Testis (tissue), 3 donors: ENCODE data around the gene IL1RL1. TPM values are rescaled to one million over a fixed set of nuclear protein-coding genes. Genes with fewer than 3 reads are reported as not detected.

Experiments
- DNase-seq: peaks from one replicate; pipeline ENCODE4 v3.0.0-alpha.2; 2019
- H3K27ac ChIP-seq, 2 donors: fragments of 200-600 bp; sonication (generic); one replicate each; pipeline ENCODE4 v1.5.1; 2019
- H3K27me3 ChIP-seq: fragments of 200-600 bp; sonication (generic); one replicate; pipeline ENCODE4 v1.5.1; 2019
- H3K36me3 ChIP-seq: fragments of 200-600 bp; sonication (generic); one replicate; pipeline ENCODE4 v1.5.1; 2017; ENCODE audit warnings: low read depth; ENCODE audit errors: missing control alignments
- H3K4me1 ChIP-seq: fragments of 200-600 bp; sonication (generic); one replicate; pipeline ENCODE4 v1.5.1; 2019
- H3K4me3 ChIP-seq, 2 donors: fragments of 200-600 bp; sonication (generic); one replicate each; pipeline ENCODE4 v1.5.1; 2017 to 2019
- H3K9me3 ChIP-seq: fragments of 200-600 bp; sonication (generic); one replicate; pipeline ENCODE4 v1.5.1; 2017
- CTCF ChIP-seq, 3 experiments: fragments of 450-650 bp in 2 of 3; fragments of 200-600 bp in 1 of 3; sonication (generic) in 1 of 3; IDR thresholded peaks; one replicate each; pipeline ENCODE4 v1.5.1; 2016 to 2019; ENCODE audit warnings: antibody characterized with exemption in 3 of 3, mild to moderate bottlenecking in 2 of 3, moderate library complexity in 1 of 3
- POLR2A ChIP-seq: fragments of 450-650 bp; IDR thresholded peaks from one replicate; pipeline ENCODE4 v1.6.1; 2017; ENCODE audit warnings: antibody characterized with exemption, mild to moderate bottlenecking, moderate library complexity
- WGBS, 2 donors: methylation state at CpG; one replicate each; pipeline ENCODE4 v1.1.5; 2018; 5-methylcytosine and 5-hydroxymethylcytosine counted together
- intact Hi-C: fragments of 100-400 bp; cut with DNase I; formaldehyde crosslinking; loops from one replicate; pipeline ENCODE4 v1.15.1; 2023; ENCODE audit warnings: low total_unique reads
- polyA plus RNA-seq: library from polyadenylated mRNA; stranded (reverse); fragments of 350-450 nt; fragmentation: Illumina TruSeq; extraction: RNeasy Lipid Tissue Mini Kit (QIAGEN cat#74804); gene quantifications from one replicate; pipeline ENCODE4 v1.2.3, GENCODE V29; 2014; ENCODE audit warnings: low read depth, low replicate concordance; ENCODE audit not compliant: insufficient read depth
- total RNA-seq, 2 donors: library from RNA; depleted of rRNA; stranded (reverse); fragments of >200 nt; gene quantifications; one replicate each; pipeline ENCODE4 v1.2.3, GENCODE V29; 2016

Gene IL1RL1
- total and polyA plus RNA-seq, 3 donors from 2014 or later: 0.78 to 5.8 (median 1.0) TPM

- intact Hi-C loops: no loop called here
- Histone ChIP-seq H3K4me3 (no peak overlapping the region), H3K9me3 (no peaks in the 10 kb centered on the region), H3K4me1 (no peaks in the 10 kb centered on the region), H3K36me3 (no peaks in the 10 kb centered on the region), H3K27me3 (no peaks in the 10 kb centered on the region), H3K27ac (no peak overlapping the region)
- TF ChIP-seq CTCF (IDR thresholded peaks at IDR 0.05) (no peak), POLR2A (no peak)
- 93 to 98% methylated on average over 8 of the region's 8 CpGs for WGBS, 2 donors
- DNase-seq: no peak
These were observed 47.1 kb downstream of the IL1RL1 start for GRCh38 chr2:102358496-102358895.

- no peak overlapping the region for H3K27ac ChIP-seq
- intact Hi-C loops: no loop called here
- H3K9me3 ChIP-seq: no peaks in the 10 kb centered on the region
- TF ChIP-seq CTCF (IDR thresholded peaks at IDR 0.05) (no peak), POLR2A (no peak)
- no peaks in the 10 kb centered on the region for H3K27me3 ChIP-seq
- no peaks in the 10 kb centered on the region for H3K36me3 ChIP-seq
- no peaks in the 10 kb centered on the region for H3K4me1 ChIP-seq
- DNase-seq: no peak
- no peak overlapping the region for H3K4me3 ChIP-seq
- WGBS, 2 donors: 92% methylated on average over 3 of the region's 3 CpGs
These were observed 48.2 kb downstream of the IL1RL1 start for GRCh38 chr2:102359527-102359926.

- intact Hi-C loops: no loop called here
- WGBS, 2 donors: 88 to 89% methylated on average over 5 of the region's 5 CpGs
- DNase-seq: no peak
- Histone ChIP-seq H3K27me3 (no peaks in the 10 kb centered on the region), H3K9me3 (no peaks in the 10 kb centered on the region), H3K36me3 (no peaks in the 10 kb centered on the region), H3K4me1 (no peaks in the 10 kb centered on the region), H3K4me3 (no peak overlapping the region), H3K27ac (no peak overlapping the region)
- TF ChIP-seq CTCF (IDR thresholded peaks at IDR 0.05): no peak
- no peak for TF ChIP-seq POLR2A
These were observed 50.4 kb downstream of the IL1RL1 start for GRCh38 chr2:102361632-102362241.

GRCh38 chr2:102365763-102366162, 54.4 kb downstream of the IL1RL1 start:
- H3K27ac ChIP-seq: no peak overlapping the region
- H3K9me3 ChIP-seq: no peaks in the 10 kb centered on the region
- H3K36me3 ChIP-seq: no peaks in the 10 kb centered on the region
- 83 to 90% methylated on average over 1 of the region's 1 CpG for WGBS, 2 donors
- intact Hi-C loops: no loop called here
- TF ChIP-seq POLR2A: no peak
- TF ChIP-seq CTCF (IDR thresholded peaks at IDR 0.05): no peak
- DNase-seq: no peak
- H3K27me3 ChIP-seq: no peaks in the 10 kb centered on the region
- H3K4me3 ChIP-seq: no peak overlapping the region
- no peaks in the 10 kb centered on the region for H3K4me1 ChIP-seq

- no peak overlapping the region for H3K27ac ChIP-seq
- H3K27me3 ChIP-seq: no peaks in the 10 kb centered on the region
- DNase-seq: no peak
- H3K4me1 ChIP-seq: no peaks in the 10 kb centered on the region
- WGBS, 2 donors: 88 to 91% methylated on average over 3 of the region's 3 CpGs
- H3K36me3 ChIP-seq: no peaks in the 10 kb centered on the region
- no peak overlapping the region for H3K4me3 ChIP-seq
- H3K9me3 ChIP-seq: no peaks in the 10 kb centered on the region
- intact Hi-C loops: no loop called here
- TF ChIP-seq CTCF (IDR thresholded peaks at IDR 0.05) (no peak), POLR2A (no peak)
These were observed 55.2 kb downstream of the IL1RL1 start for GRCh38 chr2:102366406-102367112.
